GM18526 (cell line): Measurements from ENCODE around the gene FCHSD2.

Experiments used
- POLR2A ChIP-seq: IDR thresholded peaks from 3 replicates; pipeline ENCODE4 v1.6.1; 2011; ENCODE audit not compliant: insufficient read length; ENCODE audit errors: extremely low read depth

FCHSD2 gene

GRCh38 chr11:73114110-73114834, 27.8 kb downstream of the FCHSD2 start:
- no peak for TF ChIP-seq POLR2A

GRCh38 chr11:73113426-73113825, 28.7 kb downstream of the FCHSD2 start:
- no peak for TF ChIP-seq POLR2A

- no peak for TF ChIP-seq POLR2A
Measured at GRCh38 chr11:73107597-73107996, 34.5 kb downstream of the FCHSD2 start.

- no peak for TF ChIP-seq POLR2A
Measured at GRCh38 chr11:73106347-73106746, 35.8 kb downstream of the FCHSD2 start.

GRCh38 chr11:73100578-73100977, 41.5 kb downstream of the FCHSD2 start:
- TF ChIP-seq POLR2A: no peak

GRCh38 chr11:73099512-73100266, 42.4 kb downstream of the FCHSD2 start:
- TF ChIP-seq POLR2A: no peak

GRCh38 chr11:73095613-73096012, 46.5 kb downstream of the FCHSD2 start:
- no peak for TF ChIP-seq POLR2A

- no peak for TF ChIP-seq POLR2A
Measured at GRCh38 chr11:73091521-73092305, 50.4 kb downstream of the FCHSD2 start.

GRCh38 chr11:73087730-73088129, 54.4 kb downstream of the FCHSD2 start:
- TF ChIP-seq POLR2A: no peak

- no peak for TF ChIP-seq POLR2A
Measured at GRCh38 chr11:73085189-73085875, 56.8 kb downstream of the FCHSD2 start.

GRCh38 chr11:73078631-73079030, 63.5 kb downstream of the FCHSD2 start:
- no peak for TF ChIP-seq POLR2A

GRCh38 chr11:73077454-73077853, 64.7 kb downstream of the FCHSD2 start:
- no peak for TF ChIP-seq POLR2A

GRCh38 chr11:73074319-73074718, 67.8 kb downstream of the FCHSD2 start:
- TF ChIP-seq POLR2A: no peak

GRCh38 chr11:73072935-73073481, 69.1 kb downstream of the FCHSD2 start:
- no peak for TF ChIP-seq POLR2A

GRCh38 chr11:73070653-73071052, 71.5 kb downstream of the FCHSD2 start:
- TF ChIP-seq POLR2A: no peak
